T-helper 9 cell (primary cell): ENCODE measurements around the gene LMNA.

Source experiments
- DNase-seq: peaks from one replicate; pipeline ENCODE4 v3.0.0-alpha.2; 2020

LMNA gene

GRCh38 chr1:156082309-156083091 lies 32.0 kb upstream of the LMNA start, which contains the start of gene MEX3A:
Gene MEX3A (minus strand): TSS chr1:156082465. CDS start chr1:156081998, 467 bp downstream.
- peak; percentile 53 for DNase-seq

GRCh38 chr1:156083800-156084790 lies 30.4 kb upstream of the LMNA start:
- no peak for DNase-seq

GRCh38 chr1:156086256-156086662 lies 28.3 kb upstream of the LMNA start:
- DNase-seq = no peak

GRCh38 chr1:156089704-156090103 lies 24.8 kb upstream of the LMNA start:
- no peak for DNase-seq

- DNase-seq = no peak
Measured at GRCh38 chr1:156090138-156090839, 24.2 kb upstream of the LMNA start.

- peak; percentile 91 for DNase-seq
Measured at GRCh38 chr1:156090840-156091188, 23.7 kb upstream of the LMNA start.

- DNase-seq = no peak
Measured at GRCh38 chr1:156091610-156092009, 22.9 kb upstream of the LMNA start.

GRCh38 chr1:156095906-156096508 lies 18.5 kb upstream of the LMNA start:
- no peak for DNase-seq

- DNase-seq = peak; percentile 81
Measured at GRCh38 chr1:156096640-156097391, 17.7 kb upstream of the LMNA start.

GRCh38 chr1:156097499-156098178 lies 16.9 kb upstream of the LMNA start:
- no peak for DNase-seq

GRCh38 chr1:156098784-156099183 lies 15.7 kb upstream of the LMNA start:
- DNase-seq = no peak

- DNase-seq = no peak
Measured at GRCh38 chr1:156099282-156099681, 15.2 kb upstream of the LMNA start.

- no peak for DNase-seq
Measured at GRCh38 chr1:156100205-156100995, 14.1 kb upstream of the LMNA start.

- DNase-seq = no peak
Measured at GRCh38 chr1:156101880-156102279, 12.6 kb upstream of the LMNA start.

- no peak for DNase-seq
Measured at GRCh38 chr1:156102633-156103511, 11.6 kb upstream of the LMNA start.

- DNase-seq = no peak
Measured at GRCh38 chr1:156103521-156103947, 11.0 kb upstream of the LMNA start.

GRCh38 chr1:156104065-156104810 lies 10.3 kb upstream of the LMNA start:
- peak; percentile 64 for DNase-seq
